GM19351 (cell line): ENCODE results near the gene TCAF2.
"Not testable (repeated sequence)": the region's sequence is repeated elsewhere in the genome, so short reads cannot be mapped to it uniquely, and the experiment has no call there.

Experiments
- ATAC-seq: cut with Tn5 transposase; IDR thresholded peaks from one replicate; pipeline ENCODE4 v1.9.1; 2021; ENCODE audit warnings: mild to moderate bottlenecking, moderate library complexity; ENCODE audit not compliant: unreplicated experiment

The TCAF2 gene

GRCh38 chr7:143620646-143621045 lies at the start of gene TCAF2:
TSS of gene TCAF2 (plus strand) at chr7:143620974.
- ATAC-seq, result peak; percentile 76

- ATAC-seq, result not testable (repeated sequence)
These were observed 49.3 kb upstream of the TCAF2 start, which contains the start of gene CTAGE15 for GRCh38 chr7:143571501-143571900. TSS of gene CTAGE15 (plus strand) at chr7:143571801. CDS start at chr7:143571818, 17 bp downstream.

- ATAC-seq, result not testable (repeated sequence)
These were observed 32.6 kb upstream of the TCAF2 start for GRCh38 chr7:143588183-143588582.

GRCh38 chr7:143589897-143590296 lies 30.9 kb upstream of the TCAF2 start:
- ATAC-seq, result not testable (repeated sequence)

- not testable (repeated sequence) for ATAC-seq
These were observed 22.7 kb upstream of the TCAF2 start for GRCh38 chr7:143598086-143598485.

GRCh38 chr7:143603549-143603948 lies 17.2 kb upstream of the TCAF2 start:
- ATAC-seq, result not testable (repeated sequence)

GRCh38 chr7:143606088-143606487 lies 14.7 kb upstream of the TCAF2 start:
- ATAC-seq, result not testable (repeated sequence)

GRCh38 chr7:143615545-143615944 lies 5.2 kb upstream of the TCAF2 start:
- ATAC-seq, result not testable (repeated sequence)

GRCh38 chr7:143617204-143617603 lies 3.6 kb upstream of the TCAF2 start:
- ATAC-seq, result not testable (repeated sequence)

GRCh38 chr7:143620058-143620457 lies 716 bp upstream of the TCAF2 start:
- peak; percentile 20 for ATAC-seq

- peak; percentile 35 for ATAC-seq
These were observed 401 bp downstream of the TCAF2 start for GRCh38 chr7:143621175-143621574.

GRCh38 chr7:143622130-143622529 lies 1.4 kb downstream of the TCAF2 start:
- ATAC-seq, result peak; percentile 31

- not testable (repeated sequence) for ATAC-seq
These were observed 9.9 kb downstream of the TCAF2 start for GRCh38 chr7:143630653-143631052.

GRCh38 chr7:143632506-143632905 lies 11.7 kb downstream of the TCAF2 start:
- ATAC-seq, result not testable (repeated sequence)

GRCh38 chr7:143633013-143633618 lies 12.3 kb downstream of the TCAF2 start:
- ATAC-seq, result not testable (repeated sequence)

- ATAC-seq, result not testable (repeated sequence)
These were observed 14.8 kb downstream of the TCAF2 start for GRCh38 chr7:143635364-143636240.

GRCh38 chr7:143639372-143639771 lies 18.6 kb downstream of the TCAF2 start:
- peak; percentile 82 for ATAC-seq

- ATAC-seq, result not testable (repeated sequence)
These were observed 19.9 kb downstream of the TCAF2 start for GRCh38 chr7:143640528-143641189.

GRCh38 chr7:143646598-143646997 lies 25.8 kb downstream of the TCAF2 start:
- ATAC-seq, result not testable (repeated sequence)

GRCh38 chr7:143649902-143650301 lies 29.1 kb downstream of the TCAF2 start:
- ATAC-seq, result not testable (repeated sequence)

- ATAC-seq, result not testable (repeated sequence)
These were observed 29.7 kb downstream of the TCAF2 start for GRCh38 chr7:143650447-143650846.
